H1 (cell line): ENCODE data around the gene PTPN7. TPM values are rescaled to one million over a fixed set of nuclear protein-coding genes. Genes with fewer than 3 reads are reported as not detected.

Experiments
- CTCF ChIA-PET: fragments of 300-600 bp; sonication (Branson Sonifier 250); formaldehyde crosslinking; loops from one replicate; lab custom pipeline; 2021; ENCODE audit not compliant: partially characterized antibody; lab: Charles Lee
- POLR2A ChIA-PET: fragments of 300-600 bp; sonication (Branson Sonifier 250); formaldehyde crosslinking; loops from one replicate; lab custom pipeline; 2021; ENCODE audit warnings: inconsistent platforms; ENCODE audit not compliant: partially characterized antibody; lab: Charles Lee
- DNase-seq, 2 experiments: peaks; one replicate each; pipeline versions ENCODE4 v3.0.0 to v3.0.0-alpha.2; 2010 to 2022; ENCODE audit warnings: low spot score in 2 of 2, low read depth in 1 of 2, mixed read lengths in 1 of 2
- FAIRE-seq: peaks from 2 replicates; lab custom pipeline; 2011; peaks lifted over from hg19 to GRCh38; lab: Jason Lieb, UNC
- H2AFZ ChIP-seq: 2 replicates; pipeline ENCODE4 v1.8.1; 2012; ENCODE audit warnings: low read length, inconsistent platforms
- H2AK5ac ChIP-seq: 2 replicates; pipeline ENCODE4 v1.6.1; 2013; ENCODE audit warnings: low read depth, low read length
- H2BK120ac ChIP-seq: replicated peaks from 2 replicates; pipeline ENCODE3; 2013; ENCODE audit warnings: low read depth, low read length, inconsistent platforms
- H2BK12ac ChIP-seq: 2 replicates; pipeline ENCODE4 v1.6.1; 2013; ENCODE audit warnings: low read depth, low read length
- H2BK15ac ChIP-seq: 2 replicates; pipeline ENCODE4 v1.6.1; 2013; ENCODE audit warnings: low read length
- H2BK20ac ChIP-seq: 2 replicates; pipeline ENCODE4 v1.6.1; 2013; ENCODE audit warnings: low read length
- H2BK5ac ChIP-seq: 2 replicates; pipeline ENCODE4 v1.6.1; 2013; ENCODE audit warnings: low read depth, low read length
- H3K14ac ChIP-seq: 2 replicates; pipeline ENCODE4 v1.6.1; 2013; ENCODE audit warnings: inconsistent platforms; ENCODE audit not compliant: insufficient read length
- H3K18ac ChIP-seq: 2 replicates; pipeline ENCODE4 v1.6.1; 2013; ENCODE audit warnings: low read length; ENCODE audit errors: extremely low read depth
- H3K23ac ChIP-seq: 2 replicates; pipeline ENCODE4 v1.6.1; 2013; ENCODE audit warnings: inconsistent platforms; ENCODE audit not compliant: insufficient read length
- H3K23me2 ChIP-seq: 2 replicates; pipeline ENCODE4 v1.6.1; 2013; ENCODE audit warnings: low read depth, low read length
- H3K27ac ChIP-seq: 2 replicates; pipeline ENCODE4 v1.6.1; 2011; ENCODE audit warnings: low read depth, low read length, inconsistent platforms
- H3K27me3 ChIP-seq, 4 experiments: replicated peaks in 1 of 4; 1 replicate in 1 of 4; 2 replicates in 3 of 4; pipeline versions ENCODE4 v1.6.1 to v1.8.1; 2011 to 2013; ENCODE audit warnings: low read length in 3 of 4, mild to moderate bottlenecking in 3 of 4, inconsistent platforms in 2 of 4, mixed read lengths in 2 of 4, moderate library complexity in 1 of 4; ENCODE audit not compliant: control insufficient read depth in 3 of 4, insufficient read depth in 3 of 4; ENCODE audit errors: extremely low read depth in 1 of 4
- H3K36me3 ChIP-seq, 4 experiments: 2 replicates each; pipeline versions ENCODE4 v1.6.1 to v1.8.1; 2011 to 2013; ENCODE audit warnings: mild to moderate bottlenecking in 4 of 4, low read length in 3 of 4, moderate library complexity in 2 of 4, control low read depth in 1 of 4, inconsistent platforms in 1 of 4; ENCODE audit not compliant: insufficient read depth in 4 of 4, control insufficient read depth in 2 of 4
- H3K4ac ChIP-seq: replicated peaks from 2 replicates; pipeline ENCODE3; 2013; ENCODE audit warnings: low read length, low read depth, mixed read lengths, inconsistent platforms; ENCODE audit not compliant: insufficient read length
- H3K4me1 ChIP-seq, 4 experiments: replicated peaks in 1 of 4; 1 replicate in 1 of 4; 2 replicates in 3 of 4; pipeline versions ENCODE4 v1.6.1 to v1.8.1; 2011 to 2013; ENCODE audit warnings: low read length in 3 of 4, inconsistent platforms in 2 of 4, mixed read lengths in 1 of 4; ENCODE audit not compliant: insufficient read depth in 4 of 4, control insufficient read depth in 3 of 4
- H3K4me2 ChIP-seq, 2 experiments: 2 replicates each; pipeline versions ENCODE4 v1.6.1 to v1.8.1; 2011 to 2013; ENCODE audit warnings: low read depth in 2 of 2, low read length in 2 of 2, control low read depth in 1 of 2, inconsistent platforms in 1 of 2, mild to moderate bottlenecking in 1 of 2; ENCODE audit not compliant: insufficient read depth in 1 of 2
- H3K4me3 ChIP-seq, 4 experiments: fragments of 200-600, 300-600 bp in 1 of 4; sonication (generic), shearing (Covaris generic), sonication (Bioruptor Twin) in 1 of 4; 2 replicates each; pipeline versions ENCODE4 v1.5.1 to v1.8.1; 2011 to 2016; ENCODE audit warnings: low read length in 4 of 4, low read depth in 3 of 4, control low read depth in 2 of 4, inconsistent platforms in 2 of 4, mild to moderate bottlenecking in 2 of 4, mixed read lengths in 1 of 4, moderate library complexity in 1 of 4; ENCODE audit not compliant: insufficient read depth in 2 of 4; ENCODE audit errors: extremely low read depth in 1 of 4
- H3K56ac ChIP-seq: replicated peaks from 2 replicates; pipeline ENCODE3; 2013; ENCODE audit warnings: low read depth, mild to moderate bottlenecking, mixed read lengths, low read length, inconsistent platforms; ENCODE audit not compliant: insufficient read length
- H3K79me1 ChIP-seq: 2 replicates; pipeline ENCODE4 v1.6.1; 2013; ENCODE audit warnings: low read depth, low read length, control low read depth
- H3K79me2 ChIP-seq, 2 experiments: 2 replicates each; pipeline versions ENCODE4 v1.6.1 to v1.8.1; 2012 to 2013; ENCODE audit warnings: low read length in 2 of 2, mild to moderate bottlenecking in 2 of 2, inconsistent platforms in 1 of 2; ENCODE audit not compliant: insufficient read depth in 2 of 2, control insufficient read depth in 1 of 2
- H3K9ac ChIP-seq, 4 experiments: replicated peaks in 1 of 4; 1 replicate in 1 of 4; 2 replicates in 3 of 4; pipeline versions ENCODE4 v1.6.1 to v1.8.1; 2011 to 2013; ENCODE audit warnings: low read depth in 3 of 4, low read length in 3 of 4, control low read depth in 2 of 4, mild to moderate bottlenecking in 2 of 4, moderate library complexity in 2 of 4, inconsistent platforms in 1 of 4; ENCODE audit errors: extremely low read depth in 1 of 4
- H3K9me3 ChIP-seq, 2 experiments: 2 replicates each; pipeline versions ENCODE4 v1.6.1 to v1.8.1; 2012 to 2013; ENCODE audit warnings: mild to moderate bottlenecking in 2 of 2, moderate library complexity in 2 of 2, control low read depth in 1 of 2, inconsistent platforms in 1 of 2, low read depth in 1 of 2, low read length in 1 of 2, mixed read lengths in 1 of 2; ENCODE audit not compliant: insufficient read depth in 2 of 2
- H4K20me1 ChIP-seq, 2 experiments: replicated peaks in 1 of 2; 2 replicates each; pipeline versions ENCODE3 to v1.8.1; 2011 to 2013; ENCODE audit warnings: inconsistent platforms in 2 of 2, low read length in 2 of 2, mild to moderate bottlenecking in 1 of 2; ENCODE audit not compliant: insufficient read depth in 2 of 2, control insufficient read depth in 1 of 2
- H4K5ac ChIP-seq: 2 replicates; pipeline ENCODE4 v1.6.1; 2013; ENCODE audit warnings: low read length, low read depth, mixed read lengths, inconsistent platforms; ENCODE audit not compliant: insufficient read length
- H4K8ac ChIP-seq: 2 replicates; pipeline ENCODE4 v1.8.0; 2013; ENCODE audit warnings: mild to moderate bottlenecking, moderate library complexity, low read length, inconsistent platforms; ENCODE audit not compliant: insufficient read depth; ENCODE audit errors: extremely low read depth
- H4K91ac ChIP-seq: replicated peaks from 2 replicates; pipeline ENCODE3; 2013; ENCODE audit warnings: low read length, mixed read lengths, inconsistent platforms; ENCODE audit not compliant: insufficient read length
- CREB1 ChIP-seq: IDR thresholded peaks from 2 replicates; pipeline ENCODE4 v1.6.1; 2012; ENCODE audit warnings: inconsistent platforms
- HDAC2 ChIP-seq, 2 experiments: fragments of 300-600 bp in 1 of 2; sonication (generic) in 1 of 2; IDR thresholded peaks; 2 replicates each; pipeline ENCODE4 v1.6.1; 2011 to 2012; ENCODE audit warnings: low read depth in 2 of 2, low read length in 2 of 2, mild to moderate bottlenecking in 2 of 2, moderate library complexity in 2 of 2, borderline replicate concordance in 1 of 2, inconsistent platforms in 1 of 2
- JUND ChIP-seq: IDR thresholded peaks from 2 replicates; pipeline ENCODE4 v1.6.1; 2011; ENCODE audit warnings: mild to moderate bottlenecking, improper control_type of control experiment, low read length
- MAFK ChIP-seq: IDR thresholded peaks from 2 replicates; pipeline ENCODE4 v1.6.1; 2012; ENCODE audit warnings: low read depth, mild to moderate bottlenecking, improper control_type of control experiment, low read length
- WGBS, 2 experiments: shearing (Covaris generic) in 1 of 2; methylation state at CpG; one replicate each; pipeline versions ENCODE4 v1.1.6 to v1.1.7; 2013 to 2015; ENCODE audit warnings: low lambda C conversion rate in 2 of 2, mixed read lengths in 2 of 2, inconsistent platforms in 1 of 2, low coverage in 1 of 2, missing lambda C conversion rate in 1 of 2; ENCODE audit not compliant: insufficient replicate concordance in 2 of 2, insufficient coverage in 1 of 2, insufficient read length in 1 of 2; ENCODE audit errors: extremely low coverage in 1 of 2, missing lambda C conversion rate in 1 of 2; 5-methylcytosine and 5-hydroxymethylcytosine counted together
- polyA plus RNA-seq, 7 experiments: library from polyadenylated mRNA; depleted of rRNA in 3 of 7; stranded (reverse) in 5 of 7; unstranded in 2 of 7; fragments of >200 nt in 5 of 7; fragments of 200-250 nt in 2 of 7; gene quantifications; 1 replicate in 5 of 7; 2 replicates in 1 of 7; 4 replicates in 1 of 7; pipeline versions ENCODE4 v1.2.1 to v1.2.3, GENCODE V29; 2011 to 2013; ENCODE audit warnings: missing spikeins in 2 of 7, mixed read lengths in 2 of 7
- total RNA-seq: library from RNA; stranded (reverse); fragmentation: NEBNext Ultra II Directional; extraction: Animal tissue kit (Norgen Biotek cat#: 25700); gene quantifications from 2 replicates; pipeline ENCODE4 v1.2.1, GENCODE V29; 2021

PTPN7 gene
- total and polyA plus RNA-seq, 2 of the 8 experiments (the other 6 are each of a cell fraction or from before 2014, with no cell fraction given), result 0.20 TPM; not detected in 1

- CTCF ChIA-PET, result interaction anchor here (0.7 to 29.2 kb wide), 4 partner anchors 5 to 123 kb away, joined by 3 to 1014 read pairs (median 231); partner anchors contain the start of genes ELF3 and GPR37L1
- Histone ChIP-seq H3K4ac (no peak overlapping the region), H2BK120ac (no peak overlapping the region), H3K14ac (no peak overlapping the region), H3K23me2 (no peaks in the 10 kb centered on the region), H2BK15ac (no peak overlapping the region), H3K36me3 (peaks cover 0 to 8% (median under 1%) of the 10 kb centered on the region in 4 experiments; a peak in 2 of 8 replicates), H3K18ac (no peak overlapping the region), H3K4me1 (peaks cover 0 to 11% (median 5%) of the 10 kb centered on the region in 4 experiments; a peak in 6 of 7 replicates), H4K91ac (no peak overlapping the region), H2BK20ac (no peak overlapping the region), H4K5ac (no peak overlapping the region), H3K23ac (no peak overlapping the region), H3K4me3 (no peak overlapping the region), H3K79me2 (no peaks in the 10 kb centered on the region), H3K56ac (no peak overlapping the region), H3K4me2 (no peak overlapping the region), H3K79me1 (no peaks in the 10 kb centered on the region), H2BK12ac (no peak overlapping the region), H4K20me1 (no peaks in the 10 kb centered on the region), H2BK5ac (no peak overlapping the region), H4K8ac (no peak overlapping the region; the same call in 1 of the 2 replicates), H2AFZ (no peak overlapping the region), H2AK5ac (no peak overlapping the region), H3K27me3 (no peaks in the 10 kb centered on the region; a peak in 1 of 7 replicates), H3K9ac (no peak overlapping the region), H3K9me3 (no peaks in the 10 kb centered on the region), H3K27ac (no peak overlapping the region)
- FAIRE-seq, result no peak
- POLR2A ChIA-PET, result no interaction called here
- no peak for DNase-seq
- WGBS, 2 experiments, result 90% methylated on average over 23 of the region's 26 CpGs; no CpG with 5 or more reads in 1 of the 2 experiments
- no peak for TF ChIP-seq HDAC2 (IDR thresholded peaks at IDR 0.05; ENCODE audit: borderline replicate concordance in 1 of 2, low read depth in 2 of 2, low read length in 2 of 2)
- no peak for TF ChIP-seq MAFK
- no peak for TF ChIP-seq JUND
- TF ChIP-seq CREB1, result no peak
Observed at GRCh38 chr1:202127836-202128622, 32.4 kb downstream of the PTPN7 start.
